Transverse colon (tissue), 4 donors: ENCODE data around the gene TH.

Source experiments
- CTCF ChIP-seq, 5 experiments: fragments of 200-600 bp in 3 of 5; fragments of 450-650 bp in 2 of 5; sonication (generic) in 3 of 5; IDR thresholded peaks; 1 replicate in 2 of 5; 2 replicates in 3 of 5; pipeline ENCODE4 v1.5.1; 2016 to 2017; ENCODE audit warnings: antibody characterized with exemption in 5 of 5, inconsistent platforms in 3 of 5, mild to moderate bottlenecking in 2 of 5, moderate library complexity in 1 of 5
- POLR2A ChIP-seq: fragments of 450-650 bp; IDR thresholded peaks from one replicate; pipeline ENCODE4 v1.6.1; 2016; ENCODE audit warnings: antibody characterized with exemption, mild to moderate bottlenecking, moderate library complexity
- POLR2AphosphoS5 ChIP-seq, 3 donors: sonication (generic); formaldehyde crosslinking; IDR thresholded peaks; one replicate each; pipeline ENCODE4 v1.6.1; 2016; ENCODE audit warnings: antibody characterized with exemption in 3 of 3

DNA sequence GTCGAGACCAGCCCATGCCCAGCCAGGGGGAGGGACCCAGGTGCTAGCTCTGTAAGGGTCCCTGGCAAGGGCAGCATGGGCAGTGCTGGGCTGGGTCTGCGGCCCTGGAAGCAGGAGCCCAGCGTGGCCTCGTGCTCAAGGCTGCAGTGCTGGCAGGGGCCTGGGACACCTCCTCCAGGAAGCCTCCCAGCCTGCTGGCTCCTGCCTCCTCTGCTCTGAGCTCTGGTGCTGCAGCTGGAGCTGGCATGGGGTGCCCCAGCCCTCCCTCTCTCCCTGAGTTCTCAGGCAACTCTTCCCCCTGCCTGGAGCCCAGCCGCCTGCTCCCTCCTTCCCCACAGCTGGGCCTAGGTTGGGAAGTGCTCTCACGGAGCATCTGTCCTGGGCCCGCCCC is 17.4 kb downstream of the TH start:
- TF ChIP-seq POLR2AphosphoS5 (IDR thresholded peaks at IDR 0.05) (no peak), POLR2A (no peak), CTCF (IDR thresholded peaks at IDR 0.05) (no peak)
